K562 (cell line): ENCODE results near the gene TMCO4. TPM values are rescaled to one million over a fixed set of nuclear protein-coding genes. Genes with fewer than 3 reads are reported as not detected.

Source experiments
- BDP1 ChIP-seq: IDR thresholded peaks from 3 replicates; pipeline ENCODE4 v1.6.1; 2011; ENCODE audit not compliant: insufficient read length, insufficient read depth
- CEBPB ChIP-seq: fragments of 450-650 bp; IDR thresholded peaks from 2 replicates; pipeline ENCODE4 v1.6.1; 2016; ENCODE audit warnings: missing genetic modification characterization, missing compliant biosample characterization
- ELF2 ChIP-seq: fragments of 250-450 bp; sonication (Bioruptor Pico); IDR thresholded peaks from 2 replicates; pipeline ENCODE4 v1.5.0; 2021; ENCODE audit warnings: mild to moderate bottlenecking
- ETV5 ChIP-seq: sonication (generic); formaldehyde crosslinking; IDR thresholded peaks from 2 replicates; pipeline ENCODE4 v1.4.0; 2020; ENCODE audit warnings: low read depth, mild to moderate bottlenecking, missing genetic modification reagents
- FOXK2 ChIP-seq, 2 experiments: fragments of 450-650 bp; IDR thresholded peaks in 1 of 2; conservative IDR thresholded peaks in 1 of 2; 2 replicates each; pipeline ENCODE4 v1.6.1; 2016; ENCODE audit warnings: low read depth in 2 of 2, mild to moderate bottlenecking in 1 of 2
- NBN ChIP-seq: fragments of 450-650 bp; IDR thresholded peaks from 2 replicates; pipeline ENCODE4 v1.6.1; 2016; ENCODE audit warnings: low read depth, mild to moderate bottlenecking
- NR4A1 ChIP-seq, 2 experiments: fragments of 250-450 bp in 1 of 2; fragments of 450-650 bp in 1 of 2; sonication (Bioruptor Pico) in 1 of 2; IDR thresholded peaks; 2 replicates each; pipeline versions ENCODE4 v1.4.0 to v1.6.1; 2016 to 2020; ENCODE audit warnings: mild to moderate bottlenecking in 2 of 2, missing compliant biosample characterization in 1 of 2, missing genetic modification characterization in 1 of 2, moderate library complexity in 1 of 2
- POLR2A ChIP-seq: fragments of 450-650 bp; conservative IDR thresholded peaks from 2 replicates; pipeline ENCODE4 v1.6.1; 2016
- PRPF4 ChIP-seq: fragments of 200-400 bp; formaldehyde crosslinking; IDR thresholded peaks from one replicate; pipeline ENCODE4 v1.6.1; 2017; ENCODE audit warnings: low read length, low read depth, mild to moderate bottlenecking; ENCODE audit not compliant: insufficient read depth, poor library complexity, severe bottlenecking
- RHOXF2B ChIP-seq: fragments of 250-450 bp; sonication (Bioruptor Pico); conservative IDR thresholded peaks from 2 replicates; pipeline ENCODE4 v1.5.1; 2021
- THRAP3 ChIP-seq: fragments of 450-650 bp; IDR thresholded peaks from 2 replicates; pipeline ENCODE4 v1.6.1; 2016; ENCODE audit warnings: mild to moderate bottlenecking, inconsistent platforms, borderline replicate concordance
- ZNF764 ChIP-seq: fragments of 250-450 bp; sonication (Bioruptor Pico); IDR thresholded peaks from 2 replicates; pipeline ENCODE4 v1.4.0; 2020; ENCODE audit warnings: low read depth, mild to moderate bottlenecking, moderate library complexity
- polyA plus RNA-seq, 8 experiments: library from polyadenylated mRNA; depleted of rRNA in 4 of 8; stranded (reverse) in 5 of 8; unstranded in 3 of 8; fragments of >200 nt; fragmentation: Nextera tagmentation in 2 of 8; fragmentation: Illumina TruSeq in 1 of 8; extraction: Ambion mirVana in 2 of 8; extraction: Trizol in 1 of 8; gene quantifications; 2 replicates each; pipeline versions ENCODE4 v1.2.1 to v1.2.3, GENCODE V29; 2011 to 2014; ENCODE audit warnings: inconsistent platforms in 1 of 8, missing spikeins in 1 of 8
- total RNA-seq, 7 experiments: library from RNA; depleted of rRNA in 6 of 7; stranded (reverse); fragments of >200 nt in 6 of 7; fragmentation: Illumina TruSeq in 2 of 7; extraction: Trizol in 2 of 7; gene quantifications; 2 replicates each; pipeline versions ENCODE4 v1.2.1 to v1.2.3, GENCODE V29; 2011 to 2021; ENCODE audit warnings: low replicate concordance in 1 of 7
- TF ChIP-seq, protein P1 (sequence below): sonication (generic); formaldehyde crosslinking; IDR thresholded peaks from 2 replicates; pipeline ENCODE4 v1.8.0; 2022; ENCODE audit warnings: missing genetic modification reagents, mild to moderate bottlenecking, moderate library complexity, borderline replicate concordance
- TF ChIP-seq, protein P2 (sequence below): fragments of 450-650 bp; formaldehyde crosslinking; IDR thresholded peaks from 2 replicates; pipeline ENCODE4 v1.4.0; 2022; ENCODE audit warnings: missing genetic modification characterization
- TF ChIP-seq, protein P3 (sequence below): fragments of 250-450 bp; sonication (Bioruptor Pico); IDR thresholded peaks from 2 replicates; pipeline ENCODE4 v1.5.0; 2020; ENCODE audit warnings: mild to moderate bottlenecking

TMCO4 gene
- total and polyA plus RNA-seq, 9 of the 15 experiments (the other 6 are each of a cell fraction or from before 2014, with no cell fraction given) = 0.06 to 2.1 (median 1.2) TPM

- TF ChIP-seq ELF2 (CRISPR knock-in tag) (no peak), NBN (no peak), ZNF764 (no peak), RHOXF2B (CRISPR knock-in tag) (no peak), POLR2A (no peak), CEBPB (tag) (no peak), ETV5 (CRISPR knock-in tag) (0 out of 2 replicates have a peak, but pooled peaks have one; percentile 36), FOXK2 (conservative IDR thresholded peaks at IDR 0.05 in 1 of 2, IDR thresholded peaks at IDR 0.05 in 1 of 2; ENCODE audit: low read depth in 2 of 2) (no peak), THRAP3 (no peak), BDP1 (no peak), PRPF4 (no peak), NR4A1 (CRISPR knock-in tag; IDR thresholded peaks at IDR 0.05) (no peak), NR4A1 (tag; IDR thresholded peaks at IDR 0.05) (0 out of 2 replicates have a peak, but pooled peaks have one; percentile 25)
- TF ChIP-seq, protein P1, sequence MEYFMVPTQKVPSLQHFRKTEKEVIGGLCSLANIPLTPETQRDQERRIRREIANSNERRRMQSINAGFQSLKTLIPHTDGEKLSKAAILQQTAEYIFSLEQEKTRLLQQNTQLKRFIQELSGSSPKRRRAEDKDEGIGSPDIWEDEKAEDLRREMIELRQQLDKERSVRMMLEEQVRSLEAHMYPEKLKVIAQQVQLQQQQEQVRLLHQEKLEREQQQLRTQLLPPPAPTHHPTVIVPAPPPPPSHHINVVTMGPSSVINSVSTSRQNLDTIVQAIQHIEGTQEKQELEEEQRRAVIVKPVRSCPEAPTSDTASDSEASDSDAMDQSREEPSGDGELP (CRISPR knock-in tag) = peak; percentile 92
- TF ChIP-seq, protein P2, sequence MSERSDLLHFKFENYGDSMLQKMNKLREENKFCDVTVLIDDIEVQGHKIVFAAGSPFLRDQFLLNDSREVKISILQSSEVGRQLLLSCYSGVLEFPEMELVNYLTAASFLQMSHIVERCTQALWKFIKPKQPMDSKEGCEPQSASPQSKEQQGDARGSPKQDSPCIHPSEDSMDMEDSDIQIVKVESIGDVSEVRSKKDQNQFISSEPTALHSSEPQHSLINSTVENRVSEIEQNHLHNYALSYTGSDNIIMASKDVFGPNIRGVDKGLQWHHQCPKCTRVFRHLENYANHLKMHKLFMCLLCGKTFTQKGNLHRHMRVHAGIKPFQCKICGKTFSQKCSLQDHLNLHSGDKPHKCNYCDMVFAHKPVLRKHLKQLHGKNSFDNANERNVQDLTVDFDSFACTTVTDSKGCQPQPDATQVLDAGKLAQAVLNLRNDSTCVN (CRISPR knock-in tag) = 0 out of 2 replicates have a peak, but pooled peaks have one; percentile 45
- TF ChIP-seq, protein P3, sequence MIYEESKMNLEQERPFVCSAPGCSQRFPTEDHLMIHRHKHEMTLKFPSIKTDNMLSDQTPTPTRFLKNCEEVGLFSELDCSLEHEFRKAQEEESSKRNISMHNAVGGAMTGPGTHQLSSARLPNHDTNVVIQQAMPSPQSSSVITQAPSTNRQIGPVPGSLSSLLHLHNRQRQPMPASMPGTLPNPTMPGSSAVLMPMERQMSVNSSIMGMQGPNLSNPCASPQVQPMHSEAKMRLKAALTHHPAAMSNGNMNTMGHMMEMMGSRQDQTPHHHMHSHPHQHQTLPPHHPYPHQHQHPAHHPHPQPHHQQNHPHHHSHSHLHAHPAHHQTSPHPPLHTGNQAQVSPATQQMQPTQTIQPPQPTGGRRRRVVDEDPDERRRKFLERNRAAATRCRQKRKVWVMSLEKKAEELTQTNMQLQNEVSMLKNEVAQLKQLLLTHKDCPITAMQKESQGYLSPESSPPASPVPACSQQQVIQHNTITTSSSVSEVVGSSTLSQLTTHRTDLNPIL (CRISPR knock-in tag) = no peak
Measured at GRCh38 chr1:19651141-19651737, 148.5 kb downstream of the TMCO4 start (continued).
